ENCODE results near the gene DRP2.

DRP2 gene

DNA sequence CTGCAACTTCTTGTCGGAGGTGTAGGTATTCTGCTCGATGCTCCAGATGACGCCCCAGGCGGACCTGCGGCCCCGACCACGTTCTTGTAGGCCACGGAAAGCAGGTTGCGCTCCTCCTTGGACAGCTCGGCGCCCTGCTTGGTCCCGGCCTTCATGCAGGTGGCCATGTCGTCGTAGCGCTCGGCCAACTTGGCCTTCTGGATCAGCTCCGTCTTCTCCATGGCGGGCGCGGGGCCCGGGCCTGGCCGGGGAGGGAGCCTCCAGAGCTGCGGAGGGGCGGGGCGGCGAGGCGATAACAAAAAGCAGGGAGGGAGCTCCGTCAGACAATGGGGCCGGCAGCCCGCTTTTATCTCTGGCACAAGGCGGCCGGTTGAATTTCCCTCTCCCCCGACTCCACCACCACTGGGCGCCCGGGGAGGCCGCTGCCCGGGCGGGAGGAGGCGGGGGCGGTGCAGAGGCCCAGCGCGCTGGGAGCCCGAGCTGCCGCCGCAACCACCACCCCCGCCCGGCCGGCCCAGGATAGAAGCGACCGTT is 28.3 kb upstream of the DRP2 start:
- H3K36me3 ChIP-seq (ENCODE audit: control insufficient read depth, insufficient read depth, low read length), result no peaks in the 10 kb centered on the region
- DNase-seq (ENCODE audit: extremely low read depth, insufficient read length), result no peak
- no peak overlapping the region for H3K4me3 ChIP-seq (replicated peaks; ENCODE audit: low read depth, low read length)
- H3K27me3 ChIP-seq (replicated peaks; ENCODE audit: control insufficient read depth, insufficient read depth, low read length), result no peaks in the 10 kb centered on the region
- no peak for TF ChIP-seq CTCF (IDR thresholded peaks at IDR 0.05; ENCODE audit: insufficient read depth, low read length, poor library complexity, severe bottlenecking)

DNA sequence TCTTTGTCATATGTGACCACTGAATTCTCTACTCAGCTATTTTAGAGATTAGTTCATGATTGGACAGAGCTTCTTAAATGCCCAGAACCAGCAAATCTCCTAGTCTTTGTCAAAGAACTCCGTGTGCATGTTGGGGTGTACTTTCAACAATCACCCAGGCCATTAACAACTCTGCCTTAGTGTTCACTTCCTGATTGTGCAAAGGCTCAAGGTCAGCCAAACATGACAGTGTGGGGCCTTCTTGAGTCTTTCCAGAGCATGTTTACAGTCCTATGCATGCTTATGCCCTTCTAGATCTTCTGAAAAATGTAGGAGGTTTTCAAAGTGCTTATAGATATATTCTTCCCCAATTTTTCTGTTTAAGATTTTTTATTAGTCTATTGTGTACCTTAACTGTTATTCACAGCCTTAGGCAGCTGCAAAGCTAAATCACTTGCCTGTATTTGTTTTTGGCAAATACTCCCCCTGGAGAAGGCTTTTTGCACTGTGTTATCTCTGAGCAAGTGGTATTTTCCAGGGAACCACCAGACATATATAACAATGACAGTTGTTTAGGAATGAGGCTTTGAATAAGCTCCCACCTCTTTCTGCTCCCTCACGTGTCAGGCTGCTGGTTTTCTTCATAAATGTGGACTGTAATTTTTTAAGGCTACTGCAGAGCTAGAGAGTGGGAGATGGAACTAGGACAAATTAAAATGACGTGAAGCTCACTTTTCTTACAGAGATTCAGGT is 24.0 kb upstream of the DRP2 start:
- Histone ChIP-seq H3K27me3 (replicated peaks; ENCODE audit: control insufficient read depth, insufficient read depth, low read length) (no peaks in the 10 kb centered on the region), H3K4me3 (replicated peaks; ENCODE audit: low read depth, low read length) (no peak overlapping the region), H3K36me3 (ENCODE audit: control insufficient read depth, insufficient read depth, low read length) (no peaks in the 10 kb centered on the region)
- DNase-seq (ENCODE audit: extremely low read depth, insufficient read length), result no peak
- no peak for TF ChIP-seq CTCF (IDR thresholded peaks at IDR 0.05; ENCODE audit: insufficient read depth, low read length, poor library complexity, severe bottlenecking)

DNA sequence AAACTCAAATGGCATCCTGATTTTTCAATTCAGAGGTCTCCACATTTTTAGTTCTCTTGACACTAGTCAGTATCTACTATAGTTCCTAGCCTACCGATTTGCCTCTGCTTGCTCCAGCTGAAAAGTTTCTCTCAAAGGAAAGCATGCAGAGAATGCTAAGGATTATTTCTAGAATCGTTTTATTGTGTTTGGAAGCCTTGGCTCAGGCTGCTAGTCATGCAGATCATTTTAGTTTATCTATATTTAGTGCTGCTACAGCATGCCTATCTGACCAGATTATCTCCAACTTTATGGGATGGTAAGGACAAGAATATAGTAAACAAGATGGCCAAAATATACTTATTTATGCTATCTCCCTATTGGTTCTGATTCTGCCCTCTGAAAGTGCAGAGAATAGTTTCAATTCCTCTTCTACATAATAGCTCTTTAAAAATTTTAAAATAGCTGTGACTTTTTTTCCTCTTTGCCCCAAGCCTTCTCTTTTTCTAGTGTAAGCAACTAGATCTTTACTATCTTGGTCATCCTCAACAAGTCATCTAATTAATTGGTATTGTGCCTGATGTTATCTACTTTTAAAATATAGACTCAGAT is 15.7 kb upstream of the DRP2 start:
- H3K27me3 ChIP-seq (replicated peaks; ENCODE audit: control insufficient read depth, insufficient read depth, low read length), result no peaks in the 10 kb centered on the region
- TF ChIP-seq CTCF (IDR thresholded peaks at IDR 0.05; ENCODE audit: insufficient read depth, low read length, poor library complexity, severe bottlenecking), result no peak
- H3K4me3 ChIP-seq (replicated peaks; ENCODE audit: low read depth, low read length), result no peak overlapping the region
- DNase-seq (ENCODE audit: extremely low read depth, insufficient read length), result no peak
- no peaks in the 10 kb centered on the region for H3K36me3 ChIP-seq (ENCODE audit: control insufficient read depth, insufficient read depth, low read length)

- Histone ChIP-seq H3K4me3 (replicated peaks; ENCODE audit: low read depth, low read length) (no peak overlapping the region), H3K36me3 (ENCODE audit: control insufficient read depth, insufficient read depth, low read length) (no peaks in the 10 kb centered on the region), H3K27me3 (replicated peaks; ENCODE audit: control insufficient read depth, insufficient read depth, low read length) (no peaks in the 10 kb centered on the region)
- DNase-seq (ENCODE audit: extremely low read depth, insufficient read length), result no peak
- TF ChIP-seq CTCF (IDR thresholded peaks at IDR 0.05; ENCODE audit: insufficient read depth, low read length, poor library complexity, severe bottlenecking), result peak; percentile 50
These were observed 13.1 kb upstream of the DRP2 start for GRCh38 chrX:101206471-101206870.

GRCh38 chrX:101208152-101208905 is 11.3 kb upstream of the DRP2 start:
- Histone ChIP-seq H3K36me3 (ENCODE audit: control insufficient read depth, insufficient read depth, low read length) (no peaks in the 10 kb centered on the region), H3K27me3 (replicated peaks; ENCODE audit: control insufficient read depth, insufficient read depth, low read length) (no peaks in the 10 kb centered on the region), H3K4me3 (replicated peaks; ENCODE audit: low read depth, low read length) (no peak overlapping the region)
- no peak for TF ChIP-seq CTCF (IDR thresholded peaks at IDR 0.05; ENCODE audit: insufficient read depth, low read length, poor library complexity, severe bottlenecking)
- no peak for DNase-seq (ENCODE audit: extremely low read depth, insufficient read length)

All from GM06990 (cell line).